K562 (cell line): ENCODE data around the gene TUT1. TPM values are rescaled to one million over a fixed set of nuclear protein-coding genes. Genes with fewer than 3 reads are reported as not detected.

Experiments
- AFF1 ChIP-seq, 2 experiments: fragments of 450-650 bp; IDR thresholded peaks; 2 replicates each; pipeline ENCODE4 v1.6.1; 2018; ENCODE audit warnings: mild to moderate bottlenecking in 2 of 2, low read depth in 1 of 2; ENCODE audit not compliant: partially characterized antibody in 2 of 2
- BRD9 ChIP-seq: fragments of 450-650 bp; IDR thresholded peaks from 2 replicates; pipeline ENCODE4 v1.6.1; 2018; ENCODE audit warnings: low read depth; ENCODE audit not compliant: partially characterized antibody
- CEBPZ ChIP-seq: fragments of 150-350 bp; IDR thresholded peaks from 2 replicates; pipeline ENCODE4 v1.6.1; 2014; ENCODE audit warnings: low read depth, mild to moderate bottlenecking, low read length, borderline replicate concordance
- ELF2 ChIP-seq: fragments of 250-450 bp; sonication (Bioruptor Pico); IDR thresholded peaks from 2 replicates; pipeline ENCODE4 v1.5.0; 2021; ENCODE audit warnings: mild to moderate bottlenecking
- SIX5 ChIP-seq, 2 experiments: IDR thresholded peaks; 2 replicates each; pipeline ENCODE4 v1.6.1; 2011; ENCODE audit warnings: low read length in 2 of 2, borderline replicate concordance in 1 of 2, low read depth in 1 of 2, mild to moderate bottlenecking in 1 of 2, moderate library complexity in 1 of 2; ENCODE audit not compliant: insufficient read depth in 1 of 2
- SMARCA4 ChIP-seq: fragments of 450-650 bp; IDR thresholded peaks from 2 replicates; pipeline ENCODE4 v1.6.1; 2016
- SPI1 ChIP-seq: IDR thresholded peaks from 2 replicates; pipeline ENCODE4 v1.6.1; 2011; ENCODE audit warnings: low read depth, low read length, control low read depth, borderline replicate concordance
- THAP12 ChIP-seq: fragments of 250-450 bp; sonication (Bioruptor Pico); IDR thresholded peaks from 2 replicates; pipeline ENCODE4 v1.9.0; 2021; ENCODE audit warnings: mild to moderate bottlenecking, inconsistent platforms
- ZNF384 ChIP-seq: IDR thresholded peaks from 2 replicates; pipeline ENCODE4 v1.6.1; 2012; ENCODE audit warnings: low read depth, low read length, improper control_type of control experiment
- ZNF512 ChIP-seq: IDR thresholded peaks from 2 replicates; pipeline ENCODE4 v1.6.1; 2016; ENCODE audit warnings: missing genetic modification characterization, missing compliant biosample characterization
- polyA plus RNA-seq, 8 experiments: library from polyadenylated mRNA; depleted of rRNA in 4 of 8; stranded (reverse) in 5 of 8; unstranded in 3 of 8; fragments of >200 nt; fragmentation: Nextera tagmentation in 2 of 8; fragmentation: Illumina TruSeq in 1 of 8; extraction: Ambion mirVana in 2 of 8; extraction: Trizol in 1 of 8; gene quantifications; 2 replicates each; pipeline versions ENCODE4 v1.2.1 to v1.2.3, GENCODE V29; 2011 to 2014; ENCODE audit warnings: inconsistent platforms in 1 of 8, missing spikeins in 1 of 8
- total RNA-seq, 7 experiments: library from RNA; depleted of rRNA in 6 of 7; stranded (reverse); fragments of >200 nt in 6 of 7; fragmentation: Illumina TruSeq in 2 of 7; extraction: Trizol in 2 of 7; gene quantifications; 2 replicates each; pipeline versions ENCODE4 v1.2.1 to v1.2.3, GENCODE V29; 2011 to 2021; ENCODE audit warnings: low replicate concordance in 1 of 7
- TF ChIP-seq, protein P1 (sequence below), 3 experiments: IDR thresholded peaks in 2 of 3; conservative IDR thresholded peaks in 1 of 3; 2 replicates each; pipeline ENCODE4 v1.5.1; 2011 to 2012; ENCODE audit warnings: low read length in 3 of 3, mild to moderate bottlenecking in 3 of 3, control low read depth in 2 of 3, improper control_type of control experiment in 1 of 3, inconsistent platforms in 1 of 3, low read depth in 1 of 3, mixed read lengths in 1 of 3, moderate library complexity in 1 of 3; ENCODE audit not compliant: insufficient read depth in 2 of 3

TUT1 gene
- total and polyA plus RNA-seq, 9 of the 15 experiments (the other 6 are each of a cell fraction or from before 2014, with no cell fraction given): 0.66 to 44.3 (median 15.7) TPM

DNA sequence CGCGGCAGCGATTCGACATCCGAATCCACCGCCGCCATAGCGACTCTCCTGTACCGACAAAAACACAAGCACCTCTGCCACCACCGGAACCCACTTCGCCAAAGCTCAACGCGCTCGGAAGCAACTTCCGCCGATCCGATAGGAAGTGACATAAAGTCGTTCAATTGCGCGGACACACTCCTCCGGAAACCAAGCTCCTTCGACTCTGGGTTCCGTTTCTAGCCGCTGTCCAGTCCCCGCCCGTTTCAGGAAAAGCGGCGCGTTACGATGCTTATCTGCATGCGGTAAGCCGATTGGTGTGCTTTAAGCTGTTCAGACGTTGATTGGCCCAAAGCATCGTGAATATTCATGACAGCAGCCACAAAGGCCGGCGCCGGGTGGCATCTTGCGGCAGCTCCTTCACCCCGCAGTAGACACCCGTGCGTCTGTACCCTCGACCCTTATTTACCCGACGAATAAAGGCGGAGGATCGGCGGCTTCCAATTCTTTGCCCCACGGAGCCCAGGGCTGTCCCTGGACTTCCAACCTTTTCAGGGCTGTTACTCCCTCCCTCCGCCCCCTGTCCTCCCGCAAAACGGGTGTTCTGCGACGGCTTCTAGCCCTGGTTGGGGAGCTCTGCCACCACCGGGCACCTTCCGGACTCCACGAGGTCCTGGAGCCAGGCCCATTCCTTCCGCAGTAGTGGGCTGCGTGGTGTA, at the start of gene TUT1 (continued):
- TF ChIP-seq, protein P1, sequence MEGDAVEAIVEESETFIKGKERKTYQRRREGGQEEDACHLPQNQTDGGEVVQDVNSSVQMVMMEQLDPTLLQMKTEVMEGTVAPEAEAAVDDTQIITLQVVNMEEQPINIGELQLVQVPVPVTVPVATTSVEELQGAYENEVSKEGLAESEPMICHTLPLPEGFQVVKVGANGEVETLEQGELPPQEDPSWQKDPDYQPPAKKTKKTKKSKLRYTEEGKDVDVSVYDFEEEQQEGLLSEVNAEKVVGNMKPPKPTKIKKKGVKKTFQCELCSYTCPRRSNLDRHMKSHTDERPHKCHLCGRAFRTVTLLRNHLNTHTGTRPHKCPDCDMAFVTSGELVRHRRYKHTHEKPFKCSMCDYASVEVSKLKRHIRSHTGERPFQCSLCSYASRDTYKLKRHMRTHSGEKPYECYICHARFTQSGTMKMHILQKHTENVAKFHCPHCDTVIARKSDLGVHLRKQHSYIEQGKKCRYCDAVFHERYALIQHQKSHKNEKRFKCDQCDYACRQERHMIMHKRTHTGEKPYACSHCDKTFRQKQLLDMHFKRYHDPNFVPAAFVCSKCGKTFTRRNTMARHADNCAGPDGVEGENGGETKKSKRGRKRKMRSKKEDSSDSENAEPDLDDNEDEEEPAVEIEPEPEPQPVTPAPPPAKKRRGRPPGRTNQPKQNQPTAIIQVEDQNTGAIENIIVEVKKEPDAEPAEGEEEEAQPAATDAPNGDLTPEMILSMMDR (IDR thresholded peaks at IDR 0.05 in 2 of 3, conservative IDR thresholded peaks at IDR 0.05 in 1 of 3; ENCODE audit: insufficient read depth in 2 of 3, low read depth in 1 of 3, low read length in 3 of 3): peak; percentile 1 to 6 (median 1); a peak in 1 of 6 replicates
- no peak for TF ChIP-seq CEBPZ
- TF ChIP-seq AFF1 (IDR thresholded peaks at IDR 0.05; ENCODE audit: low read depth in 1 of 2, partially characterized antibody in 2 of 2): peak in 1 of 2 experiments; percentile 63
- peak; percentile 84; the same call in 1 of the 2 replicates for TF ChIP-seq ELF2
- peak; percentile 47; the same call in 1 of the 2 replicates for TF ChIP-seq ZNF384
- peak; percentile 50; a peak in 3 of 4 replicates for TF ChIP-seq SIX5 (IDR thresholded peaks at IDR 0.05; ENCODE audit: borderline replicate concordance in 1 of 2, insufficient read depth in 1 of 2, low read depth in 1 of 2, low read length in 2 of 2)
- no peak for TF ChIP-seq BRD9
- no peak for TF ChIP-seq ZNF512 (tag)
- TF ChIP-seq SPI1: peak; percentile 53; the same call in 1 of the 2 replicates
- TF ChIP-seq THAP12: peak; percentile 70; the same call in 1 of the 2 replicates
- TF ChIP-seq SMARCA4: 0 out of 2 replicates have a peak, but pooled peaks have one; percentile 20
